Stimulated activated CD8-positive, alpha-beta memory T cell treated with anti-CD3 and anti-CD28 coated beads, Interleukin-7, amount 100 ng/mL, for 4 hours (primary cell): Measurements from ENCODE around the gene TSPYL2.

ENCODE experiments used
- DNase-seq, 2 donors: peaks; one replicate each; pipeline ENCODE4 v3.0.0-alpha.2; 2020; ENCODE audit warnings: low read depth in 2 of 2

Gene TSPYL2

GRCh38 chrX:53081925-53082772, at the start of gene TSPYL2:
TSPYL2 (plus strand) TSS chrX:53082367; CDS start chrX:53082499, 132 bp downstream.
- DNase-seq = peak; percentile 86 to 92

GRCh38 chrX:53036149-53036548, 46.0 kb upstream of the TSPYL2 start:
- DNase-seq = no peak

DNA sequence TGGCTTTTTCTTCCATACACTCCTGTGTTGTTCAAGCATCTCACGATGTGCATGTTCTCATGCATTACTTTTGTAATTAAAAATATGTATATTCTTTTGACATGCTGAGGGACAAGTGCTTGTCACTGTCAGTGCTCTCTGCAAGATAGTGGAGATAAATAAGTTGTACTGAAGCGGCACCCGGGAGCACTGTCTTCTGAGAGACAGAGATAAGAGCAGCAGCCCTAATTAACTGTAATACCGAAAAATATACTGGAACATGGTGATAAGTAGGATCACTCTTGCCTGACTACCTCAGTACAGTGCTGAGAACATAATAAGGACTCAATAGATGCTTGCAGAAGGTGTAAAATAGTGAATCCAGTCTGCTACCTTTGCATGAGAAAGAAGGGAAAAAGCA, 42.9 kb upstream of the TSPYL2 start:
- DNase-seq = no peak

GRCh38 chrX:53044995-53045394, 37.2 kb upstream of the TSPYL2 start:
- no peak for DNase-seq

GRCh38 chrX:53047228-53047627, 34.9 kb upstream of the TSPYL2 start:
- no peak for DNase-seq

GRCh38 chrX:53048169-53049126, 33.7 kb upstream of the TSPYL2 start, which contains the start of gene GPR173:
GPR173 (plus strand) TSS chrX:53048789; CDS start chrX:53076622, 27,833 bp downstream.
- DNase-seq = no peak

DNA sequence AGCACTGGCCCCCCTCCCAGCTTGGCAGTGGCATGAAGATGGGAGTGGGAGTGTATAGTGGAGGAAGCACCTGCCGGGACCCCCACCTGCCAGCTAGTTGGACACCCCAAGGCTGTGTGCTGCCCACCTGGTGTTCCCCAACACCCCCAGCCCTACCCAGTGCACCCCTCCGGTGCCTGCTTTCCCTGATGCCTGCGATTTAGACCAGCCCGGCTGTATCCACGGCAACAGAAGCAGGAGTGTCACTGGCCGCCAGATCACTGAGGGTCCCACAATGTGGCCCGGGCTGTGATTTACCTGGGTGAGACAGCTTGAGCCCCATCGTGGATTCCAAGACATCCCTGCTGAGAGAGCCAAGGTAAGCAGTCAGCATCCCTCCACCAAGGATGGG, 33.0 kb upstream of the TSPYL2 start:
- no peak for DNase-seq

DNA sequence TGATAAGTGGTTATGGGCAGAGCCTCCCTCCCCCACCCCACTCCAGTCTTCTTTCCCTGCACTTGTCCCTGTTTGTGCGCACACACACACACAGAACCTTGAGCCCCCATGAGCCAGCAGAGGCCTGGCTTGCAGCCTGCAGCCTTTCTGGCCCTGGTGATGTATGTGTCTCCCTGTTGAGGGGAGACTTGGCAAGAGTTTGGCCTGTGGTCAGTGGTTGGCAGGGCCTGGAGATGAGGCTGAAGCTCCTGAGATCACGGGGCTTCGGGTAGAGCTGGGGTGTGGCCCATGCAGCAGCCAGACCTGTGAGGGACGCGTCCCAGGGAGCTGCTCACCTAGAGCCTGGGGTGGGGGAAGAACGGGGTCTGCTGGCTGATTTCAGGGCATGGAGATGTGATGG, 31.3 kb upstream of the TSPYL2 start:
- DNase-seq = no peak

GRCh38 chrX:53055244-53055849, 26.8 kb upstream of the TSPYL2 start:
- DNase-seq = no peak

DNA sequence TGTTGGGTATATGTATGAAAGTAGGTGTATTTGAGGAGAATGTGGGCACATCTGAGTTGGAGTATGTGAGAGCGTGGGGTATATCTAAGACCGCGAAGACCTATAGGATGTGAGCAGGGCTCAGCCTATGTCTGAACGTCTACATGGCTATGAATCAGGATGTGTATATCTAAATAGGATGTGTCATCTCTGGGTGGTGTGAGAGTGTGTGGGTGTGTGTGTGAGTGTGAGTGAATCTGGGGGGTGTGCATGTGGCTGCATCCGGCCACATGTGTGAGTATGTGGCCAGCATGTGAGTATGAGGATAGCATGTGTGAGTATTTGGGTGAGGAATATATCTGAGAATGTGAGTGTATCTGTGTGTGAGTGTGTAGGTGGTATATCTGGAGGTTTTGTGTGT, 25.9 kb upstream of the TSPYL2 start:
- no peak for DNase-seq

- DNase-seq = no peak
These were observed 17.1 kb upstream of the TSPYL2 start for GRCh38 chrX:53065104-53065503.

GRCh38 chrX:53071064-53071463, 11.1 kb upstream of the TSPYL2 start:
- no peak for DNase-seq

GRCh38 chrX:53071604-53072417, 10.4 kb upstream of the TSPYL2 start:
- DNase-seq = peak; percentile 45 to 52

DNA sequence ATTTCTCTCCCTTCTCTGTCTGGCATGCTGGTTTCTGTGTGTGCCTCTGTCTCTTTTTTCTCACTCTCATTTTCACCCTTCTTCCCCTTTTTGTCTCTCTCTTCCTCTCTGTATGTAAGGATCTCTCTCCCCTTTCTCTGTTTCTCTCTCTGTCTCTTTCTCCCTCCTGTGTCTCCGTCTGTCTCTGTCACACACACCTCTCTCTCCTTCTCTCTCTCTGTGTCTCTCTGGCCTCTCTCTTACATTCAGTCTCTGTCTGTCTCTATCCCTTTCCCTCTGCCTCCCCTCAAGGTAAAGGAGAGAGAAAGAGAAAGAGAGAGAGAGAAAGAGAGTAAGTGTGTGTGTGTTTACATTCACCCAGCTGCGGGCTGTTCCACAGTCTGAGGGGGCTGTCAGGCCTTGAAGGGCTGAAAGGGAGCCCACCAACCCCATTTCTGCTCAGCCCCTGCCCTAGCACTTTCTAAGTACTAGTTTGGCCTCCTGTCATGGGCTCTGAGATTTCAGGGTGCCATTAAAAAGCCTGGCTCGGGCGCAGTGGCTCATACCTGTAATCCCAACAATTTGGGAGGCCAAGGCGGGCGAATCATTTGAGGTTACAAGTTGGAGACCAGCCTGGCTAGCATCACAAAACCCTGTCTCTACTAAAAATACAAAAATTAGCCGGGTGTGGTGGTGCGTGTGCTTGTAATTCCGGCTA, 9.6 kb upstream of the TSPYL2 start:
- no peak for DNase-seq

GRCh38 chrX:53073115-53073586, 9.0 kb upstream of the TSPYL2 start:
- DNase-seq = no peak

- DNase-seq = no peak
These were observed 7.2 kb upstream of the TSPYL2 start for GRCh38 chrX:53075011-53075410.

GRCh38 chrX:53076671-53077070, 5.5 kb upstream of the TSPYL2 start:
- DNase-seq = no peak

- no peak for DNase-seq
These were observed 4.7 kb upstream of the TSPYL2 start for GRCh38 chrX:53077207-53078197.

GRCh38 chrX:53078943-53079342, 3.2 kb upstream of the TSPYL2 start:
- no peak for DNase-seq
